Smooth muscle cell (in vitro differentiated cells): ENCODE results near the gene CENPA. TPM values are rescaled to one million over a fixed set of nuclear protein-coding genes. Genes with fewer than 3 reads are reported as not detected.

ENCODE experiments used
- DNase-seq: peaks from one replicate; lab custom pipeline; 2025; ENCODE audit not compliant: unreplicated experiment; lab: John Stamatoyannopoulos, UW
- H2AFZ ChIP-seq: fragments of 200-600 bp; sonication (generic); 2 replicates; pipeline ENCODE4 v1.6.0; 2016; ENCODE audit warnings: antibody characterized with exemption, low read depth, mild to moderate bottlenecking
- H3F3A ChIP-seq: fragments of 200-600 bp; sonication (generic); 2 replicates; pipeline ENCODE4 v1.6.0; 2017; ENCODE audit warnings: antibody characterized with exemption, low read depth
- H3K27ac ChIP-seq: fragments of 200-600 bp; sonication (generic); 2 replicates; pipeline ENCODE4 v1.5.1; 2016; ENCODE audit warnings: low read depth, mild to moderate bottlenecking
- H3K27me3 ChIP-seq: fragments of 200-600 bp; sonication (generic); 2 replicates; pipeline ENCODE4 v1.6.1; 2016; ENCODE audit warnings: low read depth, mild to moderate bottlenecking
- H3K36me3 ChIP-seq: fragments of 200-600 bp; sonication (generic); 2 replicates; pipeline ENCODE4 v1.5.1; 2016; ENCODE audit warnings: low read depth
- H3K4me1 ChIP-seq: fragments of 200-600 bp; sonication (generic); 2 replicates; pipeline ENCODE4 v1.5.1; 2016; ENCODE audit warnings: low read depth
- H3K4me2 ChIP-seq: fragments of 200-600 bp; sonication (generic); 2 replicates; pipeline ENCODE4 v1.6.0; 2016; ENCODE audit warnings: mild to moderate bottlenecking
- H3K4me3 ChIP-seq: fragments of 200-600 bp; sonication (generic); 2 replicates; pipeline ENCODE4 v1.5.1; 2016; ENCODE audit warnings: mild to moderate bottlenecking
- H3K79me2 ChIP-seq: fragments of 200-600 bp; sonication (generic); 2 replicates; pipeline ENCODE4 v1.6.0; 2016; ENCODE audit warnings: low read depth, mild to moderate bottlenecking
- H3K9ac ChIP-seq: fragments of 200-600 bp; sonication (generic); 2 replicates; pipeline ENCODE4 v1.6.0; 2016; ENCODE audit warnings: low read depth
- H3K9me3 ChIP-seq: fragments of 200-600 bp; sonication (generic); replicated peaks from 2 replicates; pipeline ENCODE4 v1.5.1; 2016; ENCODE audit warnings: low read depth
- H4K20me1 ChIP-seq: fragments of 200-600 bp; sonication (generic); 2 replicates; pipeline ENCODE4 v1.6.0; 2016; ENCODE audit warnings: low read depth
- WGBS: methylation state at CpG from one replicate; pipeline ENCODE4 v1.1.7; 2016; ENCODE audit warnings: low lambda C conversion rate; 5-methylcytosine and 5-hydroxymethylcytosine counted together
- polyA plus RNA-seq: library from polyadenylated mRNA; unstranded; fragments of >200 nt; fragmentation: Nextera tagmentation; extraction: Ambion mirVana; gene quantifications from 2 replicates; pipeline ENCODE4 v1.2.1, GENCODE V29; 2016
- total RNA-seq: library from RNA; depleted of rRNA; stranded (reverse); fragments of >200 nt; gene quantifications from 2 replicates; pipeline ENCODE4 v1.2.3, GENCODE V29; 2014
- TF ChIP-seq, protein P1 (sequence below): fragments of 200-600 bp; sonication (generic); IDR thresholded peaks from 2 replicates; pipeline ENCODE4 v1.5.1; 2017; ENCODE audit warnings: borderline replicate concordance, mild to moderate bottlenecking, antibody characterized with exemption; ENCODE audit not compliant: insufficient read depth, poor library complexity, severe bottlenecking

Gene CENPA
- total and polyA plus RNA-seq, 2 experiments from 2014 or later: 0.58 to 7.6 TPM

DNA sequence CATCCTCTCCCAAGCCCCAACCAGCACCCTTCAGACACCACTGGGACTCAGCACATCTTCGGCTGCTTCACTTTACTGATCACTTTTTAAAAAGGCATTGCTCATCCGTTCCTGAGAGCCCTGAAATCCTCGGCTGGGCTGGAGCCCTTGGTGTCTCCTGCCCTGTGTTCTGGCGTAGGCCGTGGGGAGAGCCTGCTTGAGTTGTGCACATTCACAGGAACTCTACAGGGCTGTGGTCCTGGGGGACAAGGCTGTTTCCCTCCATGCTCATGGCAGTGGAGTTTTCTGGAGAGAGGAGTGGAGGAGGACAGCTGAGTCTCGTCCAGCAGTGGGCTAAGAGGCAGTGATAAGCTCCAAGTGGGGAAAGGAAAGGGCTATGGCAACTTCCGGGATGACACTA lies 15.9 kb downstream of the CENPA start:
- Histone ChIP-seq H3K4me2 (no peak overlapping the region), H3K4me1 (no peaks in the 10 kb centered on the region), H2AFZ (no peak overlapping the region), H3K4me3 (no peak overlapping the region), H3K9me3 (no peaks in the 10 kb centered on the region), H4K20me1 (no peaks in the 10 kb centered on the region), H3K27ac (no peak overlapping the region), H3K79me2 (no peaks in the 10 kb centered on the region), H3K9ac (no peak overlapping the region), H3K36me3 (no peaks in the 10 kb centered on the region), H3K27me3 (no peaks in the 10 kb centered on the region), H3F3A (no peaks in the 10 kb centered on the region)
- TF ChIP-seq, protein P1, sequence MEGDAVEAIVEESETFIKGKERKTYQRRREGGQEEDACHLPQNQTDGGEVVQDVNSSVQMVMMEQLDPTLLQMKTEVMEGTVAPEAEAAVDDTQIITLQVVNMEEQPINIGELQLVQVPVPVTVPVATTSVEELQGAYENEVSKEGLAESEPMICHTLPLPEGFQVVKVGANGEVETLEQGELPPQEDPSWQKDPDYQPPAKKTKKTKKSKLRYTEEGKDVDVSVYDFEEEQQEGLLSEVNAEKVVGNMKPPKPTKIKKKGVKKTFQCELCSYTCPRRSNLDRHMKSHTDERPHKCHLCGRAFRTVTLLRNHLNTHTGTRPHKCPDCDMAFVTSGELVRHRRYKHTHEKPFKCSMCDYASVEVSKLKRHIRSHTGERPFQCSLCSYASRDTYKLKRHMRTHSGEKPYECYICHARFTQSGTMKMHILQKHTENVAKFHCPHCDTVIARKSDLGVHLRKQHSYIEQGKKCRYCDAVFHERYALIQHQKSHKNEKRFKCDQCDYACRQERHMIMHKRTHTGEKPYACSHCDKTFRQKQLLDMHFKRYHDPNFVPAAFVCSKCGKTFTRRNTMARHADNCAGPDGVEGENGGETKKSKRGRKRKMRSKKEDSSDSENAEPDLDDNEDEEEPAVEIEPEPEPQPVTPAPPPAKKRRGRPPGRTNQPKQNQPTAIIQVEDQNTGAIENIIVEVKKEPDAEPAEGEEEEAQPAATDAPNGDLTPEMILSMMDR: no peak
- DNase-seq: no peak
- WGBS: 99% methylated on average over 7 of the region's 7 CpGs

DNA sequence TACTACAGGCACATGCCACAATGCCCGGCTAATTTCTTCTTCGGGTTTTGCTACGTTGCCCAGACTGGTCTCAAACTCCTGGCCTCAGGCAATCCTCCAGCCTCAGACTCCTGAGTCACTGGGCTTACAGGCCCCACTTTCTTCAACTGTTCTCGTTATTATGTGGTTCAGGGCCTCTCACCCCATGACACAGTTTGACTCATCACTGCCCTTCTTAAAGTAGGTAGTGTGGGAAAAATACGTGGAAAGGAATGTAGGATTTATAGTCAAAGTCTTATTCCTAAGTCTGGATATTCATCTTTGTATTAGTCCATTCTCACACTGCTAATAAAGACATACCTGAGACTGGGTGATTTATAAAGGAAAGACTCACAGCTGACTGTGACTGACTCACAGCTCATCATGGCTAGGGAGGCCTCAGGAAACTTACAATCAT lies 19.4 kb downstream of the CENPA start:
- H3K27ac ChIP-seq: peak overlapping the region; percentile 70
- WGBS: 16% methylated on average over 5 of the region's 5 CpGs

DNA sequence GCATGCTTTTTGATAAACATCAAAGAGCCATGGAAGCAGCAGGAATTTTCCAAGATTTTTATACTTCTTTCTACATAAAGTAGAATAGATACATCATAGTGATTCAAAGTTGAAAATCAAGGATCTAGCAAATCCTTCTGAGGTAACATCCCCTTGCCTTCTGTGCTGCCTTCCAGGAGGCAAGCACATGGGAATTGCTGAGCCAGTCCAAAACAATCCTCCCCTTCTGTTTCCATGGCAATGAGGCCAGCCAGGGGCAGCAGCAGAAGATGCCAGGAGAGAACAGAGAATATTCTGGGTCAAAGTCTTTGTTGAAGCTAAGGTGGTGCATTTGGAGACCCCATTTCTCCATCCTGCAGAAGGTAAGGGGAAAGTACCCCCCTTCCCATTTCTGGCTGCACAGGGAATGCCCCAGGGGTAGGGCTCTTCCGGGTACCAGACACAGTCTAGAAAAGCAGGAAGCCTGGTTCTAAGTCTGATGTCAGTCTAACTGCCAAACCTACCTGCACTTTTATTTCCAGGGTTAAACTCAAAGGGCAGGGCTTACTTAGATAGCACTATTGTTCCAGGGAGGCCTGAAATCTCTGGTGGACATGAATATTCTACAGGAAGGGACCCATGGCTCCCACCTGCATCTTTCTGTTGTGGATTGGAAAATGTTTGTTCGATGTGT lies 22.1 kb downstream of the CENPA start:
- Histone ChIP-seq H3K4me1 (peaks cover 6% of the 10 kb centered on the region), H3K4me3 (no peak overlapping the region), H3F3A (no peaks in the 10 kb centered on the region), H3K79me2 (no peaks in the 10 kb centered on the region), H2AFZ (no peak overlapping the region), H3K27me3 (no peaks in the 10 kb centered on the region), H3K4me2 (no peak overlapping the region), H3K9ac (no peak overlapping the region), H3K27ac (no peak overlapping the region), H4K20me1 (no peaks in the 10 kb centered on the region), H3K9me3 (no peaks in the 10 kb centered on the region), H3K36me3 (no peaks in the 10 kb centered on the region)
- no peak for DNase-seq
- TF ChIP-seq, protein P1: no peak
- 60% methylated on average over 2 of the region's 2 CpGs for WGBS

More for the DNA sequence above, 19.4 kb downstream of the CENPA start:
- Histone ChIP-seq H2AFZ (no peak overlapping the region), H3K4me1 (peaks cover 6% of the 10 kb centered on the region), H4K20me1 (no peaks in the 10 kb centered on the region), H3K79me2 (no peaks in the 10 kb centered on the region), H3K9ac (no peak overlapping the region), H3K36me3 (no peaks in the 10 kb centered on the region), H3K27me3 (no peaks in the 10 kb centered on the region), H3K4me3 (no peak overlapping the region), H3F3A (no peaks in the 10 kb centered on the region), H3K9me3 (no peaks in the 10 kb centered on the region), H3K4me2 (no peak overlapping the region)
- TF ChIP-seq, protein P1: no peak
- no peak for DNase-seq

DNA sequence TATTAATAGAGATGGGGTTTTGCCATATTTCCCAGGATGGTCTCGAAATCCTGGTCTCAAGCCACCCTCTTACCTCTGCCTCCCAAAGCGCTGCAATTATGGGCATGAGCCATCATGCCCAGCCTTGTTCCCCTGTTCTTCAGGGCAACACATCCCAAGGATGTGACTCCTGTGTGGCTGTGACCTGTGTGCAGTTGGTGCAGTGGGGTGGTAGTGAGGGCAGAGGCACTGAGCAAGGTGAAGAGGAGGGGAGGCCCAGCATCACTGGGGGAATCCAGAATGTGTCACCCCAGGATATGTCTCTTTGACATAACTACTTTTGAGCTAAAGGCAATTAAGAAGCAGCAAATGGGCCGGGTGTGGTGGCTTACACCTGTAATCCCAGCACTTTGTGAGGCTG lies 23.4 kb downstream of the CENPA start:
- WGBS: 88% methylated on average over 3 of the region's 3 CpGs
- no peaks in the 10 kb centered on the region for H3K27me3 ChIP-seq
- H3K4me3 ChIP-seq: no peak overlapping the region

More for the DNA sequence above, 23.4 kb downstream of the CENPA start:
- Histone ChIP-seq H2AFZ (no peak overlapping the region), H3K36me3 (no peaks in the 10 kb centered on the region), H3K4me1 (peaks cover 6% of the 10 kb centered on the region), H3K27ac (no peak overlapping the region), H3K79me2 (no peaks in the 10 kb centered on the region), H3K9ac (no peak overlapping the region), H3K9me3 (no peaks in the 10 kb centered on the region), H4K20me1 (no peaks in the 10 kb centered on the region), H3K4me2 (no peak overlapping the region), H3F3A (no peaks in the 10 kb centered on the region)
- DNase-seq: no peak
- TF ChIP-seq, protein P1: no peak
